LNCaP clone FGC (cell line): ENCODE data around the gene CA5A.

ENCODE experiments used
- DNase-seq: peaks from one replicate; pipeline ENCODE4 v3.0.0-alpha.2; 2011; ENCODE audit warnings: low read depth
- H3K4me3 ChIP-seq: 2 replicates; pipeline ENCODE4 v1.5.1; 2011; ENCODE audit warnings: mild to moderate bottlenecking, low read depth, low read length, control low read depth
- TF ChIP-seq, protein P1 (sequence below): IDR thresholded peaks from 2 replicates; pipeline ENCODE4 v1.5.1; 2012; ENCODE audit warnings: mild to moderate bottlenecking; ENCODE audit not compliant: control insufficient read depth, insufficient read depth; ENCODE audit errors: extremely low read depth

The CA5A gene

DNA sequence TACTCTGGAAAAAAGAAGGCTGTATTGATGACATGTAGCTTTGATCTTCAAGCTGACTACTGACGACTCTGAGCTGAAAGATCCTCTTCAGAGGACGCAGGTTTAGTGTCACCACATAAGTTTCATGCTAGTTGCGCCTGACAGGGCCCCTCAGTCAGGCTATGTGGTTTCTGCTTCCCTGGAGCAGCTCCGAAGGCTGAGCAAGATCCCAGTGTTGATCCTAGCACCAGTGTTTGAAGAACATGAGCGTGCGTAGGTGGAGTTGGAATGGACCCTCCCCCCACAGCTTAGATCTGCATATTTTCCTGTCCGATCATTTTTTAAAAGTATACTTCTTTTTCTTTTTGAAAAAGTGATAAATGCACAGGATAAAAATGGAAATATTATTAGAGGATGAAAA, 32.2 kb upstream of the CA5A start:
- no peak for DNase-seq
- H3K4me3 ChIP-seq = no peak overlapping the region
- TF ChIP-seq, protein P1, sequence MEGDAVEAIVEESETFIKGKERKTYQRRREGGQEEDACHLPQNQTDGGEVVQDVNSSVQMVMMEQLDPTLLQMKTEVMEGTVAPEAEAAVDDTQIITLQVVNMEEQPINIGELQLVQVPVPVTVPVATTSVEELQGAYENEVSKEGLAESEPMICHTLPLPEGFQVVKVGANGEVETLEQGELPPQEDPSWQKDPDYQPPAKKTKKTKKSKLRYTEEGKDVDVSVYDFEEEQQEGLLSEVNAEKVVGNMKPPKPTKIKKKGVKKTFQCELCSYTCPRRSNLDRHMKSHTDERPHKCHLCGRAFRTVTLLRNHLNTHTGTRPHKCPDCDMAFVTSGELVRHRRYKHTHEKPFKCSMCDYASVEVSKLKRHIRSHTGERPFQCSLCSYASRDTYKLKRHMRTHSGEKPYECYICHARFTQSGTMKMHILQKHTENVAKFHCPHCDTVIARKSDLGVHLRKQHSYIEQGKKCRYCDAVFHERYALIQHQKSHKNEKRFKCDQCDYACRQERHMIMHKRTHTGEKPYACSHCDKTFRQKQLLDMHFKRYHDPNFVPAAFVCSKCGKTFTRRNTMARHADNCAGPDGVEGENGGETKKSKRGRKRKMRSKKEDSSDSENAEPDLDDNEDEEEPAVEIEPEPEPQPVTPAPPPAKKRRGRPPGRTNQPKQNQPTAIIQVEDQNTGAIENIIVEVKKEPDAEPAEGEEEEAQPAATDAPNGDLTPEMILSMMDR = no peak

DNA sequence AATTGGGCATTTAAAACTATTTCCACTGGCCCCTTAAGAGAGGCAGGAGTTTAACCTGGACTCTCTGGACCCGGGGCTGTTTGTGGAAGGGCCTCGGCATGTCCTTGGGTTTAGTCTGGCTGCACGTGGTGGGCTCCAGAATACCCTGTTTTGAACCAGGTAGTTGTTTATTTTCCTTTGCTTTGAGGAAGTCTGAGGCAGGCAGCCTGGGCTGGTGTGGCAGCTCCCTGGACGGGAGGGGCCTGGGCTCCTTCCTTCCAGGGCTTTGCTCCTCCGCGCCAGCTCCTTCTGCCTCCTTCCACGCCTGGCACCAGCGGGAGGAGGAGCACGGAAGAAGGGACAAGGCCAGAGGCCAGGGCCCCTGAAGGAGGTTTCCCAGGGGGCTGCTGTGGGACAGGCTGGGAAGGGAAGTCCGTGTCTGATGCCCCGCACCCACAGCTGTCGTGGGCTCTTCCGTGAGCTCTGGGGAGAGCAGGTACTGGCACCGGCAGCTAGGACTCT, 30.4 kb upstream of the CA5A start:
- no peak overlapping the region for H3K4me3 ChIP-seq
- DNase-seq = no peak
- TF ChIP-seq, protein P1 = no peak

DNA sequence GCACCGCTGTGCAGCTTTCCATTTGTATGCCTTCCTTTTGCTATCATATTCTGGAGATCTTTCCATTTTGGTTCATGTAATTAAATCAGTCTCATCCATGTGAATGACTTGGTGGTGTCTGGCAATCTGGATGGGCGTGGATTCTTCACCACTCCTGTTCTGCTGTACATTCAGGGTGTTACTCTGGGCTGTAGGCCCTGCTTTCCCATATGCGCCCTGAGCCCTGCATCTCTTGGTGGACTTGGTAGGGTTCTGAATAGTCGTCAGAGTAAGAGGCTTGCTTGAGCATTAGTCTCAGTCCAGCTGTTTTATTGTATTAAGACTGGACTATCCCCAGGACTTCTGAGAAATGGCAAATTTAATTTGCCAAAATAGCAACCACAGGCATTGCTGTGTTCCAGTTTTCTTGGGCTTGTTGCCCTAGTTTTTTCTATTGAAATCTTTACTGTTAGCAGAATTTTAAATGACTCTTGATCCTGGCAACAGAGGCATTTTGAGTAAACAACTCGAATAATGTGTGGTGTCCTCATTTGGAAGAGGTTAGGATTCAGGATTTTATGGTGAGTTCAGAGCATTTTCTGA, 29.8 kb upstream of the CA5A start:
- DNase-seq = no peak
- TF ChIP-seq, protein P1 = no peak
- no peak overlapping the region for H3K4me3 ChIP-seq

GRCh38 chr16:87965417-87965816, 29.1 kb upstream of the CA5A start:
- H3K4me3 ChIP-seq = no peak overlapping the region
- DNase-seq = no peak
- TF ChIP-seq, protein P1 = no peak

DNA sequence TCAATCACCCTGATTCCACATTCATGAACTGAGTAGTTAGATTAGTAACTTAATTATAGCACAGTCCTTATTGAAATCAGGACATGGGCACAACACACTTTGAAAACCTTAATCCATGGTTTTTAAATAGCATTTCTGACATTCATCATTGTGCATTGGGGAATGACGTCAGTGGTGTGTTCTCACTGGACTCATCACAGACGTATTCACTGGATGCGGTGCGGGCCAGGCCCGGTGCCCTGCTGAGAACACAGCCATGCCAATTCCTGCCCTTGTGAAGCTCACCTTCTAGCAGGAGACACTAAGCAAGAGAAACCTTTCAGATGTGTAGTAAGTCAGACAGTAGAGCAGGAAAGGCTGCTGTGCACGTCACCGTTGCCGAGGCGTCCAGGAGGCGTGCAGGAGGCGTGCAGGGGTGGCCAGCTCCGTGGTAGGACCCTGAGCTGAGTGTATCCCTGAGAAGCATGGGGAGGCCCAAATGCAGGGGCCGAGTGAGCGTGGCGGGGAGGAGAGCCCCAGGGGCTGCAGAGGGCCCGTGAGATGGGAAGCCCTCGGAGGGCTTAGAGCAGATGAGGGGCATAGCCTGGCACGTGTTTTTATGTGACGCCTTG, 27.8 kb upstream of the CA5A start:
- TF ChIP-seq, protein P1 = no peak
- no peak for DNase-seq
- H3K4me3 ChIP-seq = no peak overlapping the region

DNA sequence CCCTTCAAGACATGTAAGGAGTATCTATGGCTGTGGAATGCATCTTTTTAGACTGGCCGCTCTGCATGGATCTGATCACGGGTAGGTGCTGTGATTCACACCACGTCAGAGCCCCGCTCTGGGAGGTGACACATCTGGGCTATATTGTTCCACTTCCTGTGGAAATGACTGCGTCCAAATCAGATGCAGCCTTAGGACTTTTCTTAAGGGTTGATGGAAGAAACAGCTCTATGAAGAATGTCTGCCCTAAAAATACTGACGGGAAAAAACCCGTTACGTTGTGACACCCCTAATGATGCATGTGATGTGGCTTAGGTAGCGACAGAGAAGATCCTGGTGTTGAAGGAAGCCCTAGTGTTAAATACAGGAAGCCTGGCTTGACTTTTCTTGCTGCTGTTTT, 27.1 kb upstream of the CA5A start:
- no peak for DNase-seq
- H3K4me3 ChIP-seq = no peak overlapping the region
- TF ChIP-seq, protein P1 = no peak

DNA sequence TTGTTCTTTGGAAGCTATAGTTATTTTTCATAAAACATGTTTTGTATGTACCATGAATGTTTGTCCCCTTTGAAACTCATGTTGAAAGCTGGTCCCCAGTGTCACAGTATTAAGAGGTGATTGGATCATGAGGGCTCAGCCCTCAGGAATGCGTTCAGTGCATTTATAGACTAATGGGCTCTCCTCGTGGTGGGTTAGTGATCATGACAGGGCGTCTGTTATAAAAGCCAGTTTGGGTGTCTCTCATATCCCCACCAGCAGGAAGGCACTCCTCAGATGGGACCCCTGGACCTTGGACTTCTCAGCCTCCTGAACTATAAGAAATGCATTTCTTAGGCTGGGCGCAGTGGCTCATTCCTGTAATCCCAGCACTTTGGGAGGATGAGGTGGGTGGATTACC, 25.3 kb upstream of the CA5A start:
- DNase-seq = no peak
- TF ChIP-seq, protein P1 = no peak
- no peak overlapping the region for H3K4me3 ChIP-seq
